GM23338 (cell line): Measurements from ENCODE around the gene SCO2.

ENCODE experiments used
- CREB1 ChIP-seq: fragments of 250-450 bp; sonication (Bioruptor Pico); IDR thresholded peaks from 2 replicates; pipeline ENCODE4 v1.5.0; 2020; ENCODE audit warnings: low read depth, mild to moderate bottlenecking, moderate library complexity
- CTCF ChIP-seq, 2 experiments: fragments of 200-600 bp in 1 of 2; sonication (generic) in 1 of 2; conservative IDR thresholded peaks; 2 replicates each; pipeline versions ENCODE4 v1.5.1 to v1.6.1; 2016 to 2017; ENCODE audit warnings: antibody characterized with exemption in 2 of 2, low read depth in 2 of 2, mild to moderate bottlenecking in 2 of 2, moderate library complexity in 1 of 2
- ETS1 ChIP-seq: IDR thresholded peaks from 2 replicates; pipeline ENCODE4 v1.6.1; 2016; ENCODE audit warnings: antibody characterized with exemption
- EZH2 ChIP-seq: fragments of 200-600 bp; sonication (generic); IDR thresholded peaks from one replicate; pipeline ENCODE4 v1.8.0; 2017; ENCODE audit warnings: antibody characterized with exemption, mild to moderate bottlenecking, low read depth; ENCODE audit not compliant: unreplicated experiment
- EZH2phosphoT487 ChIP-seq: fragments of 200-600 bp; sonication (generic); IDR thresholded peaks from one replicate; pipeline ENCODE4 v1.8.1; 2018; ENCODE audit warnings: antibody characterized with exemption; ENCODE audit not compliant: unreplicated experiment
- JUNB ChIP-seq: IDR thresholded peaks from one replicate; pipeline ENCODE4 v1.6.1; 2016; ENCODE audit warnings: antibody characterized with exemption; ENCODE audit not compliant: unreplicated experiment
- NANOG ChIP-seq: IDR thresholded peaks from 2 replicates; pipeline ENCODE4 v1.6.1; 2016; ENCODE audit warnings: antibody characterized with exemption, borderline replicate concordance
- POLR2AphosphoS5 ChIP-seq: IDR thresholded peaks from 2 replicates; pipeline ENCODE4 v1.6.1; 2016; ENCODE audit warnings: antibody characterized with exemption, low read depth
- STAT1 ChIP-seq: IDR thresholded peaks from one replicate; pipeline ENCODE4 v1.6.1; 2016; ENCODE audit warnings: antibody characterized with exemption; ENCODE audit not compliant: unreplicated experiment
- ZNF114 ChIP-seq: fragments of 250-450 bp; sonication (Bioruptor Pico); IDR thresholded peaks from 2 replicates; pipeline ENCODE4 v1.5.0; 2020; ENCODE audit warnings: mild to moderate bottlenecking, moderate library complexity
- ZNF331 ChIP-seq: fragments of 250-450 bp; sonication (Bioruptor Pico); IDR thresholded peaks from 2 replicates; pipeline ENCODE4 v1.5.0; 2020; ENCODE audit warnings: low read depth, mild to moderate bottlenecking, moderate library complexity
- ZNF462 ChIP-seq: fragments of 250-450 bp; sonication (Bioruptor Pico); IDR thresholded peaks from 2 replicates; pipeline ENCODE4 v1.5.0; 2020; ENCODE audit warnings: mild to moderate bottlenecking, moderate library complexity
- TF ChIP-seq, protein P1 (sequence below): IDR thresholded peaks from one replicate; pipeline ENCODE4 v1.6.1; 2018; ENCODE audit warnings: antibody characterized with exemption; ENCODE audit not compliant: unreplicated experiment

DNA sequence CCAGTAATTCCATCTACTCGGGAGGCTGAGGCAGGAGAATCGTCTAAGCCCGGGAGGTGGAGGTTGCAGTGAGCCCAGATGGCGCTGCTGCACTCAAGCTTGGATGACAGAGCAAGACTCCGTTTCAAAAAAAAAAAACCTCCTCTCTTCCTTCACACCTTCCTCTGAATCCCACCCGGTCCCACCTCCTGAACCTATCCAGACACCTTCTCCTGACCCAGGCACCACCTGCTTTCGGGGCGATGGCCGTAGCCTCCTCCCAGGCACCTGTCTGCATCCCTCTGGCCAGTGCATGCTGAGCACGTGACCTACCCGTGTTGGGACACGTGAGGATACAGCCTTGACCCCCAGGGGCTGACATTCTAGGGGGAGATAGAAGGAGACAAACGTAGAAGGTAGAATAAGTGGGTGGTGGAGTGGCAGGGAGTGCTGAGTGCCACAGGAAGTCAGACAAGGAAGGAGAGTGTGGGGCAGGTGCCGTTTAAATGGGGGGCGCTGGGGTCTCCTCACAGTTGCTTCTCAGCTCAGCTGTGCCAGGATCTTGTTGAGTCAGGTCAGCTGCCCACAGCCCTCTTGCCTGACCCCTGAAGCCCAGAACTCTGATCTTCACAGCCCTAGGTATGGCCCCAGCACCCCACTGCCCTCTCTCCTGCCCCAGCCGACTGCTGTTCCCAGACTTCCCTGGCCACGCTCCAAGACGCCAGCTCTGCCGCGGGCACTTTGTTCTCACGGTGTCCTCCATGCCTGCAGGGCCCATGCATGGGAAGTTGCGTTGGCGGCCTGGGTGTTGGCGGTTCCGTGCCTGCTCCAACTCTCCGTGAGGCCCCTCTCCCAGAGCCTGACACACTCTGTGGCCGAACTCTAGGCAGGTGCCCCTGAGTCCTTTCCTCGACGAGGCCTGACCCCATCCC lies 39.9 kb downstream of the SCO2 start:
- peak; percentile 52 for TF ChIP-seq POLR2AphosphoS5
- no peak; a peak in 1 of 4 replicates for TF ChIP-seq CTCF (conservative IDR thresholded peaks at IDR 0.05; ENCODE audit: low read depth in 2 of 2)
- no peak for TF ChIP-seq ZNF114
- no peak for TF ChIP-seq EZH2
- no peak for TF ChIP-seq STAT1
- TF ChIP-seq CREB1: no peak
- TF ChIP-seq, protein P1, sequence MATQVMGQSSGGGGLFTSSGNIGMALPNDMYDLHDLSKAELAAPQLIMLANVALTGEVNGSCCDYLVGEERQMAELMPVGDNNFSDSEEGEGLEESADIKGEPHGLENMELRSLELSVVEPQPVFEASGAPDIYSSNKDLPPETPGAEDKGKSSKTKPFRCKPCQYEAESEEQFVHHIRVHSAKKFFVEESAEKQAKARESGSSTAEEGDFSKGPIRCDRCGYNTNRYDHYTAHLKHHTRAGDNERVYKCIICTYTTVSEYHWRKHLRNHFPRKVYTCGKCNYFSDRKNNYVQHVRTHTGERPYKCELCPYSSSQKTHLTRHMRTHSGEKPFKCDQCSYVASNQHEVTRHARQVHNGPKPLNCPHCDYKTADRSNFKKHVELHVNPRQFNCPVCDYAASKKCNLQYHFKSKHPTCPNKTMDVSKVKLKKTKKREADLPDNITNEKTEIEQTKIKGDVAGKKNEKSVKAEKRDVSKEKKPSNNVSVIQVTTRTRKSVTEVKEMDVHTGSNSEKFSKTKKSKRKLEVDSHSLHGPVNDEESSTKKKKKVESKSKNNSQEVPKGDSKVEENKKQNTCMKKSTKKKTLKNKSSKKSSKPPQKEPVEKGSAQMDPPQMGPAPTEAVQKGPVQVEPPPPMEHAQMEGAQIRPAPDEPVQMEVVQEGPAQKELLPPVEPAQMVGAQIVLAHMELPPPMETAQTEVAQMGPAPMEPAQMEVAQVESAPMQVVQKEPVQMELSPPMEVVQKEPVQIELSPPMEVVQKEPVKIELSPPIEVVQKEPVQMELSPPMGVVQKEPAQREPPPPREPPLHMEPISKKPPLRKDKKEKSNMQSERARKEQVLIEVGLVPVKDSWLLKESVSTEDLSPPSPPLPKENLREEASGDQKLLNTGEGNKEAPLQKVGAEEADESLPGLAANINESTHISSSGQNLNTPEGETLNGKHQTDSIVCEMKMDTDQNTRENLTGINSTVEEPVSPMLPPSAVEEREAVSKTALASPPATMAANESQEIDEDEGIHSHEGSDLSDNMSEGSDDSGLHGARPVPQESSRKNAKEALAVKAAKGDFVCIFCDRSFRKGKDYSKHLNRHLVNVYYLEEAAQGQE: no peak
- no peak for TF ChIP-seq EZH2phosphoT487
- TF ChIP-seq NANOG: no peak
- no peak for TF ChIP-seq ETS1
- no peak for TF ChIP-seq ZNF331 (CRISPR knock-in tag)
- no peak for TF ChIP-seq JUNB
- no peak for TF ChIP-seq ZNF462
